GM19099 (cell line): Measurements from ENCODE around the gene MBD5.
A peak's percentile ranks its signal among the peaks of the same experiment; 100 is the strongest.

Experiments
- POLR2A ChIP-seq: IDR thresholded peaks from 3 replicates; pipeline ENCODE4 v1.6.1; 2011; ENCODE audit warnings: low read depth; ENCODE audit not compliant: insufficient read length; ENCODE audit errors: extremely low read depth

The MBD5 gene

GRCh38 chr2:148020111-148021058, 506 bp upstream of the MBD5 start, which contains the start of gene ORC4:
Gene ORC4 (minus strand): TSS chr2:148020737. CDS start chr2:147975958, 44,779 bp downstream.
- TF ChIP-seq POLR2A = peak; percentile 75

GRCh38 chr2:148021886-148022285, 995 bp downstream of the MBD5 start:
- no peak for TF ChIP-seq POLR2A

GRCh38 chr2:148022351-148022750, 1.5 kb downstream of the MBD5 start:
- TF ChIP-seq POLR2A = no peak

- TF ChIP-seq POLR2A = no peak
Measured at GRCh38 chr2:148022882-148023281, 2.0 kb downstream of the MBD5 start.

GRCh38 chr2:148023861-148024260, 3.0 kb downstream of the MBD5 start:
- TF ChIP-seq POLR2A = no peak

GRCh38 chr2:148026573-148026972, 5.7 kb downstream of the MBD5 start:
- TF ChIP-seq POLR2A = no peak

- no peak for TF ChIP-seq POLR2A
Measured at GRCh38 chr2:148027822-148028221, 6.9 kb downstream of the MBD5 start.

- no peak for TF ChIP-seq POLR2A
Measured at GRCh38 chr2:148028781-148029180, 7.9 kb downstream of the MBD5 start.

GRCh38 chr2:148031152-148031551, 10.3 kb downstream of the MBD5 start:
- TF ChIP-seq POLR2A = no peak

- TF ChIP-seq POLR2A = no peak
Measured at GRCh38 chr2:148032215-148032614, 11.3 kb downstream of the MBD5 start.

- TF ChIP-seq POLR2A = no peak
Measured at GRCh38 chr2:148039783-148040182, 18.9 kb downstream of the MBD5 start.

GRCh38 chr2:148042219-148042618, 21.3 kb downstream of the MBD5 start:
- TF ChIP-seq POLR2A = no peak

- TF ChIP-seq POLR2A = no peak
Measured at GRCh38 chr2:148044322-148044721, 23.4 kb downstream of the MBD5 start.

- TF ChIP-seq POLR2A = no peak
Measured at GRCh38 chr2:148046802-148047201, 25.9 kb downstream of the MBD5 start.

GRCh38 chr2:148048475-148049221, 27.8 kb downstream of the MBD5 start:
- no peak for TF ChIP-seq POLR2A

- TF ChIP-seq POLR2A = no peak
Measured at GRCh38 chr2:148049284-148049683, 28.4 kb downstream of the MBD5 start.
